GM21381 (cell line): Measurements from ENCODE around the gene SLC7A8.
"Not testable (repeated sequence)": the region's sequence is repeated elsewhere in the genome, so short reads cannot be mapped to it uniquely, and the experiment has no call there.

Experiments used
- ATAC-seq: cut with Tn5 transposase; IDR thresholded peaks from one replicate; pipeline ENCODE4 v1.9.1; 2021; ENCODE audit warnings: mild to moderate bottlenecking, moderate library complexity; ENCODE audit not compliant: unreplicated experiment

SLC7A8 gene

GRCh38 chr14:23183479-23183878, at the start of gene SLC7A8:
TSS of gene SLC7A8 (minus strand) at chr14:23183660. CDS start at chr14:23182914, 746 bp downstream.
- no peak for ATAC-seq

GRCh38 chr14:23232241-23232808, 48.9 kb upstream of the SLC7A8 start:
- not testable (repeated sequence) for ATAC-seq

- no peak for ATAC-seq
These were observed 45.4 kb upstream of the SLC7A8 start for GRCh38 chr14:23228812-23229211.

GRCh38 chr14:23227566-23227965, 44.1 kb upstream of the SLC7A8 start:
- no peak for ATAC-seq

- ATAC-seq, result not testable (repeated sequence)
These were observed 41.5 kb upstream of the SLC7A8 start for GRCh38 chr14:23224958-23225357.

GRCh38 chr14:23219075-23219474, 35.6 kb upstream of the SLC7A8 start:
- no peak for ATAC-seq

GRCh38 chr14:23217032-23218020, 33.9 kb upstream of the SLC7A8 start:
- no peak for ATAC-seq

GRCh38 chr14:23215421-23215820, 32.0 kb upstream of the SLC7A8 start:
- no peak for ATAC-seq

- ATAC-seq, result no peak
These were observed 26.4 kb upstream of the SLC7A8 start for GRCh38 chr14:23209651-23210423.

GRCh38 chr14:23208324-23208723, 24.9 kb upstream of the SLC7A8 start:
- ATAC-seq, result no peak

GRCh38 chr14:23207146-23207540, 23.7 kb upstream of the SLC7A8 start:
- ATAC-seq, result no peak

GRCh38 chr14:23206422-23207145, 23.1 kb upstream of the SLC7A8 start:
- ATAC-seq, result no peak

- no peak for ATAC-seq
These were observed 18.5 kb upstream of the SLC7A8 start for GRCh38 chr14:23202001-23202400.

GRCh38 chr14:23199141-23199540, 15.7 kb upstream of the SLC7A8 start:
- ATAC-seq, result not testable (repeated sequence)

GRCh38 chr14:23196487-23196886, 13.0 kb upstream of the SLC7A8 start:
- ATAC-seq, result not testable (repeated sequence)

GRCh38 chr14:23195552-23196101, 12.2 kb upstream of the SLC7A8 start:
- no peak for ATAC-seq

- no peak for ATAC-seq
These were observed 10.0 kb upstream of the SLC7A8 start for GRCh38 chr14:23193432-23193831.

GRCh38 chr14:23187925-23188324, 4.5 kb upstream of the SLC7A8 start:
- ATAC-seq, result no peak

GRCh38 chr14:23186913-23187654, 3.6 kb upstream of the SLC7A8 start:
- ATAC-seq, result no peak

GRCh38 chr14:23185063-23185462, 1.6 kb upstream of the SLC7A8 start:
- ATAC-seq, result no peak
